GM11168 (cell line): ENCODE results near the gene SERTAD4.

Source experiments
- in situ Hi-C: fragments of 300-500 bp; cut with MboI; formaldehyde crosslinking; loops from one replicate; pipeline ENCODE4 v1.12.0; 2022; ENCODE audit warnings: low sequenced_read_pairs; ENCODE audit not compliant: unreplicated experiment

Gene SERTAD4

GRCh38 chr1:210231846-210232510 lies 618 bp upstream of the SERTAD4 start:
- in situ Hi-C loops, result no loop called here

GRCh38 chr1:210233216-210233494 lies 559 bp downstream of the SERTAD4 start:
- in situ Hi-C loops, result no loop called here

- in situ Hi-C loops, result no loop called here
Measured at GRCh38 chr1:210233495-210234328, 1.1 kb downstream of the SERTAD4 start.

GRCh38 chr1:210234329-210234757 lies 1.7 kb downstream of the SERTAD4 start:
- in situ Hi-C loops, result no loop called here

- in situ Hi-C loops, result no loop called here
Measured at GRCh38 chr1:210235363-210236053, 2.9 kb downstream of the SERTAD4 start.

- in situ Hi-C loops, result no loop called here
Measured at GRCh38 chr1:210236386-210236839, 3.8 kb downstream of the SERTAD4 start.

- in situ Hi-C loops, result no loop called here
Measured at GRCh38 chr1:210236840-210237409, 4.3 kb downstream of the SERTAD4 start.

- in situ Hi-C loops, result no loop called here
Measured at GRCh38 chr1:210237479-210237878, 4.9 kb downstream of the SERTAD4 start.

GRCh38 chr1:210237981-210238380 lies 5.4 kb downstream of the SERTAD4 start:
- in situ Hi-C loops, result no loop called here

GRCh38 chr1:210239349-210240111 lies 6.9 kb downstream of the SERTAD4 start:
- in situ Hi-C loops, result no loop called here

GRCh38 chr1:210241121-210241520 lies 8.5 kb downstream of the SERTAD4 start:
- in situ Hi-C loops, result no loop called here

GRCh38 chr1:210244746-210245367 lies 12.3 kb downstream of the SERTAD4 start:
- in situ Hi-C loops, result no loop called here

- in situ Hi-C loops, result no loop called here
Measured at GRCh38 chr1:210246447-210246846, 13.9 kb downstream of the SERTAD4 start.

GRCh38 chr1:210248341-210248740 lies 15.7 kb downstream of the SERTAD4 start:
- in situ Hi-C loops, result no loop called here

GRCh38 chr1:210250665-210250997 lies 18.0 kb downstream of the SERTAD4 start:
- in situ Hi-C loops, result no loop called here

GRCh38 chr1:210250998-210251679 lies 18.5 kb downstream of the SERTAD4 start:
- in situ Hi-C loops, result no loop called here

- in situ Hi-C loops, result no loop called here
Measured at GRCh38 chr1:210251680-210252490, 19.3 kb downstream of the SERTAD4 start.

GRCh38 chr1:210252621-210253051 lies 20.0 kb downstream of the SERTAD4 start:
- in situ Hi-C loops, result no loop called here
